ENCODE measurements around the gene ACSL5. TPM values are rescaled to one million over a fixed set of nuclear protein-coding genes. Genes with fewer than 3 reads are reported as not detected.

ACSL5 gene
- total RNA-seq, 2 experiments from 2014 or later: 25.3 to 25.4 TPM

DNA sequence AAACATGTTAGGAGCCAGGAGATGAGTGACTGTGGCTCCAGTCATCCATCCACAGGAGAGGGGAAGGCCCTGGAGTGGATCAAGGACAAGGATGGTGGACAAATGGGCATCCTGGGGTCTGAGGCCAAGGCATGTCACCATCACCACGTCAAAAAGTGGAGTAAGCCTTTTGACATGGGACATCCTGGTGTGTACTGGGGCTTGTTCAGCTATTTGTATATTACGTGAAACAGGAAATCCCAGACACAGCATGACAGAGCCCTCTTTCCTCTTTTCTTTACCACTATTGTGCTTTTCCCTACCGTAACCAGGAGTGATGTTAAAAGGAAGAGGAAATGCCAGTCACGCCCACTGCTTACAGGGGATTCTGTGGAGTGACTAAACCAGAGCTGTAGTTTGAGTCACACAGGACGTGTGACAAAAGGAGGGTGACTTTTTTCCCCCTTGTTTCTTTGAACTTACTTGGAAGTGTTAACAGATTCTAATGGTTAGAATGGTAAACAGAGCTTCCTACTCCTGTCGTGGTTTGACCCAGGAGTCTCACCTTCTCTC is 15.4 kb downstream of the ACSL5 start:
- ChIA-PET POLR2A (no interaction called here), CTCF (ENCODE audit: unreplicated experiment) (no interaction called here)
- H3K27ac ChIP-seq (ENCODE audit: low read depth, low read length, poor library complexity, severe bottlenecking): no peak overlapping the region
- intact Hi-C loops (cut with micrococcal nuclease; ENCODE audit: unreplicated experiment): no loop called here
- no peak for TF ChIP-seq EZH2phosphoT487 (IDR thresholded peaks at IDR 0.05; ENCODE audit: borderline replicate concordance, low read depth, low read length)
- TF ChIP-seq, protein P1, sequence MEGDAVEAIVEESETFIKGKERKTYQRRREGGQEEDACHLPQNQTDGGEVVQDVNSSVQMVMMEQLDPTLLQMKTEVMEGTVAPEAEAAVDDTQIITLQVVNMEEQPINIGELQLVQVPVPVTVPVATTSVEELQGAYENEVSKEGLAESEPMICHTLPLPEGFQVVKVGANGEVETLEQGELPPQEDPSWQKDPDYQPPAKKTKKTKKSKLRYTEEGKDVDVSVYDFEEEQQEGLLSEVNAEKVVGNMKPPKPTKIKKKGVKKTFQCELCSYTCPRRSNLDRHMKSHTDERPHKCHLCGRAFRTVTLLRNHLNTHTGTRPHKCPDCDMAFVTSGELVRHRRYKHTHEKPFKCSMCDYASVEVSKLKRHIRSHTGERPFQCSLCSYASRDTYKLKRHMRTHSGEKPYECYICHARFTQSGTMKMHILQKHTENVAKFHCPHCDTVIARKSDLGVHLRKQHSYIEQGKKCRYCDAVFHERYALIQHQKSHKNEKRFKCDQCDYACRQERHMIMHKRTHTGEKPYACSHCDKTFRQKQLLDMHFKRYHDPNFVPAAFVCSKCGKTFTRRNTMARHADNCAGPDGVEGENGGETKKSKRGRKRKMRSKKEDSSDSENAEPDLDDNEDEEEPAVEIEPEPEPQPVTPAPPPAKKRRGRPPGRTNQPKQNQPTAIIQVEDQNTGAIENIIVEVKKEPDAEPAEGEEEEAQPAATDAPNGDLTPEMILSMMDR (conservative IDR thresholded peaks at IDR 0.05; ENCODE audit: low read length): no peak
- H3K4me2 ChIP-seq (ENCODE audit: low read length): peak overlapping the region; percentile 24; the same call in 1 of the 2 replicates
- H3K36me3 ChIP-seq (ENCODE audit: insufficient read depth, low read length): 0 out of 2 replicates have a peak, but pooled peaks cover under 1% of the 10 kb centered on the region
- H3K79me2 ChIP-seq (ENCODE audit: insufficient read depth, low read depth, low read length): peaks cover 5% of the 10 kb centered on the region; the same call in 1 of the 2 replicates
- DNase-seq (ENCODE audit: low spot score): peak; percentile 17
- H3K9me2 ChIP-seq (ENCODE audit: insufficient read depth, low read length): no peaks in the 10 kb centered on the region; the same call in 1 of the 2 replicates
- H3K9me3 ChIP-seq (ENCODE audit: low read length): no peaks in the 10 kb centered on the region
- no TSS peak for BruUV-seq (replicated peaks)
- no peak overlapping the region for H3K4me3 ChIP-seq (ENCODE audit: low read depth, low read length, poor library complexity, severe bottlenecking)
- H4K20me1 ChIP-seq (ENCODE audit: insufficient read depth, low read length): no peaks in the 10 kb centered on the region
- H2AFZ ChIP-seq (ENCODE audit: low read length): no peak overlapping the region
- peaks cover 8% of the 10 kb centered on the region for H3K4me1 ChIP-seq (ENCODE audit: insufficient read depth, low read length, poor library complexity, severe bottlenecking)

DNA sequence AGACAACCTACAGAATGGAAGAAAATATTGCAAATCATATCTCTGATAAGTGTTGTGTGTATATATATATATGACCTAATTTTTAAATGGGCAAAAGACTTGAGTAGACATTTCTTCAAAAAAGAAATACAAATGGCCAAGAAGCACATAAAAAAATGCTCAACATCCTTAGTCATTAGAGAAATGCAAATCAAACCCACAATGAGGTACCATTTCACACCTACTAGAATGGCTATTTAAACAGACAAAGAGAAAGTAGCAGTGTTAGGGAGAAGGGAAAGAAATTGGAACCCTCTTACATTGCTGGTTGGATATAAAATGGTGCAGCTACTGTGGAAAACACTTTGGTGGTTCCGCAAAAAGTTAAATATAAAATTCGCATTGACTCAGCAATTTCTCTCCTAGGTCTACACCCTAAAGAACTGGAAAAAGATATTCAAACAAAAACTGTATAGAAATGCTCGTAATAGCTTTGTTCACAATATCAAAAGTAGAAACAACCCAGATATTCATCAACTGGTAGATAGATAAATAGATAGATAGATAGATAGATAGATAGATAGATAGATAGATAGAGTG is 16.3 kb downstream of the ACSL5 start:
- ChIA-PET POLR2A (no interaction called here), CTCF (ENCODE audit: unreplicated experiment) (no interaction called here)
- H3K4me3 ChIP-seq (ENCODE audit: low read depth, low read length, poor library complexity, severe bottlenecking): no peak overlapping the region
- no peaks in the 10 kb centered on the region for H4K20me1 ChIP-seq (ENCODE audit: insufficient read depth, low read length)
- no peaks in the 10 kb centered on the region for H3K9me3 ChIP-seq (ENCODE audit: low read length)
- peaks cover 8% of the 10 kb centered on the region for H3K4me1 ChIP-seq (ENCODE audit: insufficient read depth, low read length, poor library complexity, severe bottlenecking)
- no peak for DNase-seq (ENCODE audit: low spot score)
- H2AFZ ChIP-seq (ENCODE audit: low read length): no peak overlapping the region
- H3K36me3 ChIP-seq (ENCODE audit: insufficient read depth, low read length): peaks cover 9% of the 10 kb centered on the region
- no peak overlapping the region for H3K4me2 ChIP-seq (ENCODE audit: low read length)
- H3K79me2 ChIP-seq (ENCODE audit: insufficient read depth, low read depth, low read length): peaks cover 5% of the 10 kb centered on the region; the same call in 1 of the 2 replicates
- intact Hi-C loops (cut with micrococcal nuclease; ENCODE audit: unreplicated experiment): no loop called here
- no peak for TF ChIP-seq EZH2phosphoT487 (IDR thresholded peaks at IDR 0.05; ENCODE audit: borderline replicate concordance, low read depth, low read length)
- TF ChIP-seq, protein P1 (conservative IDR thresholded peaks at IDR 0.05; ENCODE audit: low read length): no peak
- no peak overlapping the region for H3K27ac ChIP-seq (ENCODE audit: low read depth, low read length, poor library complexity, severe bottlenecking)
- no TSS peak for BruUV-seq (replicated peaks)
- no peaks in the 10 kb centered on the region; the same call in 1 of the 2 replicates for H3K9me2 ChIP-seq (ENCODE audit: insufficient read depth, low read length)

DNA sequence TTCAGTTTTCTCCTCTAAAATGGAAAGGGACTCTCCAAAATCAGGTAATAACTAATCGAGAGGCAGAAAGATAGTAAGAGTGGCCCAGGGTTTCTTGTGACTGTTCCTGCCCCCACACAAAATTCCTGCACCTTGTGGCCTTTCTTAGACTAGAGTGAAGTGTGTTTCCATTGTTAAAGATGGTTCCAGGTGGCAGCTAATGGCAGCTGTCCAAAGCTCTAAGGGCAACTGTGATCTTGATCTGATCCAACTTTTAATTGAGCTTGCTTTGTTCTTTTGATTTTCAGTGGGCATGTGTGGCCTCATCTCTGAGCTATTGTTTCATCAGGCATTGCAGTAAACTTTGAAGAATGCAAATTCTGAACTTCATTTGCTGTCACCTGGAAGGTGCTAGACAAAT is 19.4 kb downstream of the ACSL5 start:
- no peak overlapping the region for H3K4me3 ChIP-seq (ENCODE audit: low read depth, low read length, poor library complexity, severe bottlenecking)
- H3K4me2 ChIP-seq (ENCODE audit: low read length): no peak overlapping the region
- H3K4me1 ChIP-seq (ENCODE audit: insufficient read depth, low read length, poor library complexity, severe bottlenecking): peaks cover 8% of the 10 kb centered on the region
- H3K9me2 ChIP-seq (ENCODE audit: insufficient read depth, low read length): no peaks in the 10 kb centered on the region; the same call in 1 of the 2 replicates
- TF ChIP-seq EZH2phosphoT487 (IDR thresholded peaks at IDR 0.05; ENCODE audit: borderline replicate concordance, low read depth, low read length): no peak
- TF ChIP-seq, protein P1 (conservative IDR thresholded peaks at IDR 0.05; ENCODE audit: low read length): no peak
- BruUV-seq (replicated peaks): no TSS peak
- no peak overlapping the region for H3K27ac ChIP-seq (ENCODE audit: low read depth, low read length, poor library complexity, severe bottlenecking)
- no peaks in the 10 kb centered on the region for H4K20me1 ChIP-seq (ENCODE audit: insufficient read depth, low read length)
- no peak for DNase-seq (ENCODE audit: low spot score)
- H3K9me3 ChIP-seq (ENCODE audit: low read length): no peaks in the 10 kb centered on the region
- H3K79me2 ChIP-seq (ENCODE audit: insufficient read depth, low read depth, low read length): no peaks in the 10 kb centered on the region
- intact Hi-C loops (cut with micrococcal nuclease; ENCODE audit: unreplicated experiment): no loop called here
- no peak overlapping the region for H2AFZ ChIP-seq (ENCODE audit: low read length)
- peaks cover 34% of the 10 kb centered on the region for H3K36me3 ChIP-seq (ENCODE audit: insufficient read depth, low read length)
- CTCF ChIA-PET (ENCODE audit: unreplicated experiment): no interaction called here
- POLR2A ChIA-PET: no interaction called here

Data from OCI-LY7 (cell line).